ENCODE measurements around the gene PTPRM.

DNA sequence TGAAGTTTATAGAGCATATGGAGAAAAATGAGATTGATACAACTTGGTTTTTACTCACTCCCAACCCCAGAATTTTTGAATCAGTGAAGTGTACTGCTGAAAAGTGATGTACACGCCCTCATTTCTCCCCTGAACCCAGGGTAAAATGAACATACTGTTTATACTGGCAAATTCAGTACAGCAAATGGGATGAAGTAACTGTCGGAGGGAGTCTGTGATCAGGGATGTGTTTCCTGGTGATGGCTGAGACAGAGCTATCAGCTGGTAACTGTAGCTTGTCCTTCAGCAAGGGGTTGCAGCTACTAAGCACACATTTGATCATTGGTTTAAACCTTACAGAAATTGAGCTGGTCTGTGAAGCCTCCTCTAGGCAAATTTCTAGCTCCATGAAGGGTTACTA, 191.6 kb downstream of the PTPRM start:
- TF ChIP-seq, protein P1, sequence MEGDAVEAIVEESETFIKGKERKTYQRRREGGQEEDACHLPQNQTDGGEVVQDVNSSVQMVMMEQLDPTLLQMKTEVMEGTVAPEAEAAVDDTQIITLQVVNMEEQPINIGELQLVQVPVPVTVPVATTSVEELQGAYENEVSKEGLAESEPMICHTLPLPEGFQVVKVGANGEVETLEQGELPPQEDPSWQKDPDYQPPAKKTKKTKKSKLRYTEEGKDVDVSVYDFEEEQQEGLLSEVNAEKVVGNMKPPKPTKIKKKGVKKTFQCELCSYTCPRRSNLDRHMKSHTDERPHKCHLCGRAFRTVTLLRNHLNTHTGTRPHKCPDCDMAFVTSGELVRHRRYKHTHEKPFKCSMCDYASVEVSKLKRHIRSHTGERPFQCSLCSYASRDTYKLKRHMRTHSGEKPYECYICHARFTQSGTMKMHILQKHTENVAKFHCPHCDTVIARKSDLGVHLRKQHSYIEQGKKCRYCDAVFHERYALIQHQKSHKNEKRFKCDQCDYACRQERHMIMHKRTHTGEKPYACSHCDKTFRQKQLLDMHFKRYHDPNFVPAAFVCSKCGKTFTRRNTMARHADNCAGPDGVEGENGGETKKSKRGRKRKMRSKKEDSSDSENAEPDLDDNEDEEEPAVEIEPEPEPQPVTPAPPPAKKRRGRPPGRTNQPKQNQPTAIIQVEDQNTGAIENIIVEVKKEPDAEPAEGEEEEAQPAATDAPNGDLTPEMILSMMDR (conservative IDR thresholded peaks at IDR 0.05; ENCODE audit: low read length), result no peak
- TF ChIP-seq EZH2phosphoT487 (IDR thresholded peaks at IDR 0.05; ENCODE audit: borderline replicate concordance), result no peak

Measured in Loucy (cell line).